CD4-positive, CD25-positive, alpha-beta regulatory T cell (primary cell): Measurements from ENCODE around the gene EBF4. TPM values are rescaled to one million over a fixed set of nuclear protein-coding genes. Genes with fewer than 3 reads are reported as not detected.

ENCODE experiments used
- ATAC-seq, 2 donors: fragments of 150-1000 bp; cut with Tn5 transposase; one replicate each; pipeline ENCODE4 v1.10.0; 2021; ENCODE audit warnings: low read depth in 2 of 2, moderate number of reproducible peaks in 2 of 2, moderate library complexity in 1 of 2
- DNase-seq, 3 donors: peaks; one replicate each; pipeline versions ENCODE4 v3.0.0 to v3.0.0-alpha.2; 2012 to 2022; ENCODE audit warnings: mixed read lengths in 1 of 3
- H3K27ac ChIP-seq: one replicate; pipeline ENCODE4 v1.7.0; 2013; ENCODE audit warnings: mild to moderate bottlenecking, low read length; ENCODE audit not compliant: insufficient read depth, poor library complexity, severe bottlenecking
- H3K27me3 ChIP-seq: one replicate; pipeline ENCODE4 v1.7.0; 2013; ENCODE audit warnings: low read length; ENCODE audit not compliant: control insufficient read depth, insufficient read depth
- H3K36me3 ChIP-seq: one replicate; pipeline ENCODE4 v1.7.0; 2013; ENCODE audit warnings: mild to moderate bottlenecking, low read length, moderate library complexity; ENCODE audit not compliant: control insufficient read depth, insufficient read depth
- H3K4me1 ChIP-seq: 2 replicates; pipeline ENCODE4 v1.7.0; 2013; ENCODE audit warnings: mild to moderate bottlenecking, low read length; ENCODE audit not compliant: insufficient read depth, control insufficient read depth, poor library complexity, severe bottlenecking
- H3K4me3 ChIP-seq: one replicate; pipeline ENCODE4 v1.7.0; 2013; ENCODE audit warnings: low read depth, mild to moderate bottlenecking, low read length, moderate library complexity
- H3K9me3 ChIP-seq, 2 experiments: 1 replicate in 1 of 2; 2 replicates in 1 of 2; pipeline ENCODE4 v1.7.0; 2013; ENCODE audit warnings: low read length in 2 of 2, mild to moderate bottlenecking in 1 of 2, moderate library complexity in 1 of 2; ENCODE audit not compliant: control insufficient read depth in 2 of 2
- H3K27ac Mint-ChIP-seq, 3 donors: one replicate each; pipeline ENCODE4 v1.8.0; 2020 to 2022; ENCODE audit warnings: mild to moderate bottlenecking in 3 of 3, mixed read lengths in 3 of 3, moderate library complexity in 2 of 3
- H3K27me3 Mint-ChIP-seq: one replicate; pipeline ENCODE4 v1.8.0; 2022; ENCODE audit warnings: mild to moderate bottlenecking, mixed read lengths
- H3K36me3 Mint-ChIP-seq: one replicate; pipeline ENCODE4 v1.8.0; 2020; ENCODE audit warnings: mixed read lengths
- H3K4me1 Mint-ChIP-seq, 4 donors: one replicate each; pipeline ENCODE4 v1.8.0; 2020 to 2022; ENCODE audit warnings: mixed read lengths in 4 of 4, mild to moderate bottlenecking in 1 of 4
- H3K4me3 Mint-ChIP-seq, 4 donors: one replicate each; pipeline ENCODE4 v1.8.0; 2020 to 2022; ENCODE audit warnings: mild to moderate bottlenecking in 4 of 4, mixed read lengths in 4 of 4, moderate library complexity in 3 of 4
- H3K9me3 Mint-ChIP-seq, 7 donors: one replicate each; pipeline ENCODE4 v1.8.0; 2020 to 2022; ENCODE audit warnings: mixed read lengths in 7 of 7, mild to moderate bottlenecking in 3 of 7, moderate library complexity in 2 of 7
- polyA plus RNA-seq, 4 donors: library from polyadenylated mRNA; unstranded; fragments of 300-500 nt; fragmentation: Illumina TruSeq; gene quantifications; one replicate each; pipeline ENCODE4 v1.2.3, GENCODE V29; 2021
- total RNA-seq: library from RNA; stranded (reverse); gene quantifications from one replicate; pipeline ENCODE4 v1.2.3, GENCODE V29; 2022

EBF4 gene
- total and polyA plus RNA-seq, 5 donors from 2014 or later = 0.36 to 1.8 (median 0.76) TPM; not detected in 2

DNA sequence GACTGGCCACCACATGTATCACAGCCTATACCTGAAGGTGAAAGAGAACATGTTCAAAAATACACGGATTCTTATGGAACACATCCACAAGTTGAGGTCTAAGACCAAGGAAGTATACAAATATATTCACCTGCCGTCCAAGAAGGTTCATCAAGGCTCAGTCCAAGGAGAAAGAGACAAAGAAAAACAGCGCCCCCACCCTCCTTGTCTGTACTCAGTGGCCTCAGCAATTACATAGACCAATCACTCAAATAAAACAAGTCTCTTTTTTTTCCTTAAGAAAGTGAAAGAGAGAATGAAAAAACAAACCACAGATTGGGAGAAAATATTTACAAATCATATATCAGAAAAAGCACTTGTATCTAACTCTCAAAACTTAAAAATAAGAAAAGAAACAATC is 88.4 kb downstream of the EBF4 start:
- no peaks in the 10 kb centered on the region for H3K9me3 ChIP-seq
- Mint-ChIP-seq H3K27ac (no peak overlapping the region), H3K4me1 (peaks cover 0 to 4% (median 0%) of the 10 kb centered on the region in 4 donors), H3K9me3 (peaks cover 0 to 4% (median 0%) of the 10 kb centered on the region in 7 donors), H3K27me3 (peaks cover 44% of the 10 kb centered on the region), H3K4me3 (no peak overlapping the region), H3K36me3 (no peaks in the 10 kb centered on the region)
- H3K36me3 ChIP-seq = no peaks in the 10 kb centered on the region
- H3K4me1 ChIP-seq = no peaks in the 10 kb centered on the region
- no peak overlapping the region for H3K27ac ChIP-seq
- ATAC-seq (no peak), DNase-seq (no peak)
- H3K4me3 ChIP-seq = no peak overlapping the region
- H3K27me3 ChIP-seq = peaks cover 5% of the 10 kb centered on the region

DNA sequence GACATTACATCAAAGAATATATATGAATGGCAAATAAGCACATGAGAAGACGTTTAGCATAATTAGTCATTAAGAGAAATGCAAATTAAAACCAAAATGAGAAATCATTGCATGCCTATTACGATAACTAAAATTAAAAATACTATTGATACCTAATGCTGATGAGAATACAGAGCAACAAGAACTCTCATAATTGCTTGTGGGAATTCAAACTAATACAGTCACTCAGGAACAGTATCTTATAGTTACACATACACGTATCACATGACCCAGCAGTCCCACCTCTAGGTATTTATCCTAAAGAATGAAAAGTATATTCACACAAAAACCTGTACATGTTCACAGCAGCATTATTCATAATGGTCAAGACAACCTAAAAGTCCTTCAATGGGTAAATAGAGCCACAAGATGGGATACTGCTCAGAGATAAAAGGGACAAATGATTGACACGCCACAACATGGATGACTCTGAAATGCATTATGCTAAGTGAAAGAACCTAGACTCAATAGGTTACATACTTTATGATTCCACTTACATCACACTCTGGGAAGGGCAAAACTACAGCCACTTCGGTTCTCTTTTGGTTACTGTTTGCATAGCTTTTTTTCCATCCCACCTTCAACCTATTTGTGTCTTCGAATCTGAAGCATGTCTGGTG is 91.5 kb downstream of the EBF4 start:
- no peak for ATAC-seq

DNA sequence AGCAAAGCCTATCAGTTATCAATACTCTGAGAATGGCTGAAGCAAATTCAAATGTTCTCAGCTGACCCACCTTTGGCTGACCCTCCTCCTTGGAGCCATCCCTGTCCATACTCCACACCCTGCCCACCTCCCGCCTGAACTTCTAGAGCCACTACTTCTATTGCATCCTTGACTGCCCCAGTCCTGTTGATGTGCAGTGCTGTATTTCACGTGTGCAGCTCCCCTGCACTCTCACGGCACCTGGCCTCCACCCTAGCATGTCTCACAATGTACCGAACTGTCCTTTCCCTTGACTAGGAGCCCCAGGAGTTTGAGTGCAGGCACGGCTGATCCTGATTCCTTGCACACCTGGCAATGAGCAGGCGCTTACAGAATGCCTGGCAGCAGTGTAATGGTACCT is 100.9 kb downstream of the EBF4 start:
- Histone ChIP-seq H3K4me3 (no peak overlapping the region), H3K36me3 (no peaks in the 10 kb centered on the region), H3K9me3 (no peaks in the 10 kb centered on the region), H3K27me3 (peaks cover 8% of the 10 kb centered on the region), H3K27ac (no peak overlapping the region), H3K4me1 (no peaks in the 10 kb centered on the region)
- Mint-ChIP-seq H3K4me3 (no peak overlapping the region), H3K27me3 (peaks cover 44% of the 10 kb centered on the region), H3K36me3 (no peaks in the 10 kb centered on the region), H3K27ac (peak overlapping the region in 1 of 3 donors; percentile 52), H3K4me1 (peaks cover 0 to 6% (median under 1%) of the 10 kb centered on the region in 4 donors), H3K9me3 (no peaks in the 10 kb centered on the region)
- DNase-seq = no peak
- ATAC-seq = no peak

More for the DNA sequence above, 91.5 kb downstream of the EBF4 start:
- H3K27ac Mint-ChIP-seq = no peak overlapping the region
- no peaks in the 10 kb centered on the region for H3K9me3 ChIP-seq
- H3K36me3 ChIP-seq = no peaks in the 10 kb centered on the region
- H3K4me3 ChIP-seq = no peak overlapping the region
- no peaks in the 10 kb centered on the region for H3K36me3 Mint-ChIP-seq
- no peak for DNase-seq
- peaks cover 5% of the 10 kb centered on the region for H3K27me3 ChIP-seq
- peaks cover 46% of the 10 kb centered on the region for H3K27me3 Mint-ChIP-seq
- no peaks in the 10 kb centered on the region for H3K4me1 ChIP-seq
- H3K4me1 Mint-ChIP-seq = peaks cover 0 to 4% (median 0%) of the 10 kb centered on the region in 4 donors
- H3K27ac ChIP-seq = no peak overlapping the region
- no peak overlapping the region for H3K4me3 Mint-ChIP-seq
- H3K9me3 Mint-ChIP-seq = peaks cover 0 to 6% (median 1%) of the 10 kb centered on the region in 7 donors

DNA sequence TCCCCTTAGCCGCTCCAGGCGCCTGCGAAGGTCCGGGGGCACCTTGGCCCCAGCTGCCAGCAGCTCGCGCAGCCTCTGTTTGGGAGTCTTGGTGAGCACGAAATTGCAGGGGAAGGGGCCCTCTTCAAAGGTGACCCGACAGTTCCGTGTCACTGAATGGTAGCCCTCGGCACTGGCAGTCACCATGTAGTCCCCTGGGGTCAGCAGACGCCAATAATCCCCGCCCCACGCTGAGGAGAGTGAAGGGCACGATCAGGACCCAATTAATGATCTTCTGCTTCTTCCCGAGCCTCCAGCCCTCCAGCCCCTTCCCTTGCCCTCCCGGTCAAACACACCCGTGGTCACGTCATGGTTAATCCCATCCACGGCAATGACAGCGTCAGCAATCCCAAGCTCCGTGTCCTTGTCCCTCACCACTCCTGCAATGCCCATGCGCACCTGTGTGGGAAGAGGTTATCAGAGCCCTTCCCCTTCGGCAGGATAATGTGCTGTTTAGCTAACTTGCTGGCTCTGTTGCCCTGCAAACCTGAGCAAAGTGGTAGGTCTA is 101.7 kb downstream of the EBF4 start:
- Histone ChIP-seq H3K9me3 (no peaks in the 10 kb centered on the region), H3K4me3 (no peak overlapping the region), H3K36me3 (no peaks in the 10 kb centered on the region), H3K27ac (no peak overlapping the region), H3K4me1 (peaks cover 2% of the 10 kb centered on the region), H3K27me3 (peaks cover 14% of the 10 kb centered on the region)
- Mint-ChIP-seq H3K27me3 (peaks cover 44% of the 10 kb centered on the region), H3K4me1 (peaks cover 0 to 12% (median under 1%) of the 10 kb centered on the region in 4 donors), H3K27ac (no peak overlapping the region), H3K9me3 (no peaks in the 10 kb centered on the region), H3K36me3 (no peaks in the 10 kb centered on the region), H3K4me3 (no peak overlapping the region)
- DNase-seq (no peak), ATAC-seq (no peak)

DNA sequence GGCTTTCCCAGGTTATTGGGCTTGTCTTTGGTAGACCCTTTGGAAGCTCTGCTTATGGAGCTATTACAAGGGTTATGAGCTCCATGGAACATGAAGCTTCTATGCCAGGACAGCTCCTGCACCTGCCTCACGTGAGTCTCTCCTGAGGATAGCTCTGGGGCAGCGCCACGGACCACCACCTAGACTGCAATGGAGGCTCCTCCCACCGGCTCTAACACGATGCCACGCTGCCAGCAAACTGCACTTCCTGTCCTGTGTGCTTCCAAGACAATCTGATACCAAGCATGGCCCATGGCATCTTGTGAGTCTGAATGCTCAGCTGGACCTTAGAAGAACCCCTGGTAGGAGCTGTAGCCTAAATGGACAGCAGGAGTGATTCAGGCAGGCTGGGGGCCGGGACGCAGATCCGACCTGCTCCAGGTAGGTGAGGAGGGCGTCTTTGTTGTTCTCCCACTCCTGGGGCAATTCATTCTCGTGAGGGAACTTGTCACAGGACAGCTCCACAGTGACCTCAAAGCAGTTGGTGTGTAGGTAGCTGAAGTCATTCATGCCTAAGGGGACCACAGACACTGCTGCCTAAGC is 102.4 kb downstream of the EBF4 start:
- peaks cover 0 to 3% (median 0%) of the 10 kb centered on the region in 7 donors for H3K9me3 Mint-ChIP-seq
- DNase-seq (no peak), ATAC-seq (no peak)
- H3K27ac Mint-ChIP-seq = no peak overlapping the region
- Histone ChIP-seq H3K36me3 (no peaks in the 10 kb centered on the region), H3K27me3 (peaks cover 14% of the 10 kb centered on the region), H3K27ac (no peak overlapping the region), H3K4me1 (peaks cover 9% of the 10 kb centered on the region), H3K4me3 (no peak overlapping the region), H3K9me3 (no peaks in the 10 kb centered on the region)
- H3K4me3 Mint-ChIP-seq = no peak overlapping the region
- H3K36me3 Mint-ChIP-seq = no peaks in the 10 kb centered on the region
- H3K4me1 Mint-ChIP-seq = peaks cover 0 to 19% (median 3%) of the 10 kb centered on the region in 4 donors
- H3K27me3 Mint-ChIP-seq = peaks cover 47% of the 10 kb centered on the region

DNA sequence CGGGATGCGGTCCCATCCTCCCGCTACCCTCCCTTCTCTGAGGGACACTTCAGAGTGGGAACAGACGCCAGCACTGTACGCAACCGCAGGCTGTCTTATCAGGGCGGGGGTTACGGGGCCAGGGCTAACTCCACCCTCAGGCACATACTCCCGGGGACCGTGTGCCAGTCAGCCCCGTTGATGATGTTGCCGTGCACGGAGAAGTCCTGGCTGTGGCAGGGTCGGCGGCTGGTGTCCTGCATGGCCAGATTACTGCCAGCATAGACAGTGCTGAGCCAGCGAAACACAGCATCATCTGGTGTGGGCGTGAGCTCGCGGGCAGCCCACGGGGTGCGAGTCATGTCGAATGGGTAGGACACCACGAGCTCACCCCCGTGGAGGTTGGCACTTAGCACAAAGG is 102.9 kb downstream of the EBF4 start:
- peaks cover 43% of the 10 kb centered on the region for H3K27me3 Mint-ChIP-seq
- H3K27ac ChIP-seq = no peak overlapping the region
- H3K4me3 ChIP-seq = no peak overlapping the region
- H3K4me1 ChIP-seq = peaks cover 11% of the 10 kb centered on the region
- no peaks in the 10 kb centered on the region for H3K36me3 Mint-ChIP-seq
- H3K4me1 Mint-ChIP-seq = peaks cover 0 to 22% (median 3%) of the 10 kb centered on the region in 4 donors
- H3K36me3 ChIP-seq = no peaks in the 10 kb centered on the region
- H3K27me3 ChIP-seq = peaks cover 14% of the 10 kb centered on the region
- ATAC-seq (no peak), DNase-seq (no peak)
- no peak overlapping the region for H3K27ac Mint-ChIP-seq
- peaks cover 0 to 3% (median 0%) of the 10 kb centered on the region in 7 donors for H3K9me3 Mint-ChIP-seq
- H3K9me3 ChIP-seq = no peaks in the 10 kb centered on the region
- H3K4me3 Mint-ChIP-seq = no peak overlapping the region

DNA sequence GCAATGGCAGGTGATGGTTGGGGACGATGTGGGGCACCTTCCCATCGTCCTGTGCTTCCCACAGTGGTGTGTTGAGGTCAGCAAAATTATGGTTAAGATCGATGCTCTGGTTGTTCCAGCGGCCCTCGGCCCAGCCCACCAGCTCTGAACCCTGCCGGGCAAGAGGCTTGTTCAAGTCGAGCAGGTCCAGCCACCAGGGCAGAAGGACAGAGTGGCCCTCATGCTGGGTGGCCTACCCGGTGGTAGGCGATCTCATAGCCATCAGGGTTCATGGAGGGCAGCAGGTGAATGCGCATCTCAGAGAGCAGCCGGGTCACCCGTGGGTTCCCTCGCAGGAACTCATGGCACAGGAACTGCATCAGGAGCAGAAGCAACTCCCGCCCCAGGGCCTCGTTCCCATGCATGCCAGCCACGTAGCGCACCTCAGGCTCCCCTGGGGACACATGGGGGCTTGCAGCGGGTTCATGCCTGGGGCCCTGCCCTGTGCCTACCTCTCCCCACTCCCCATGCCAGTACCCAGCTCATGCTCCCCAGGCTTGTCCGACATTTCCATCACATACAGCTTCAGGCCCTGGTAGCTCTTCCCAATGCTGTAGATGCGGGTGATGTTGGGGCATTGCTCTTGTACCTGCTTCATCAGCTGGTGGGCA is 103.6 kb downstream of the EBF4 start:
- DNase-seq = no peak
- peaks cover 0 to 3% (median 0%) of the 10 kb centered on the region in 7 donors for H3K9me3 Mint-ChIP-seq
- no peak for ATAC-seq
- Histone ChIP-seq H3K27ac (no peak overlapping the region), H3K36me3 (no peaks in the 10 kb centered on the region), H3K9me3 (no peaks in the 10 kb centered on the region), H3K4me3 (no peak overlapping the region), H3K4me1 (peaks cover 14% of the 10 kb centered on the region), H3K27me3 (peaks cover 18% of the 10 kb centered on the region)
- no peak overlapping the region for H3K27ac Mint-ChIP-seq
- no peak overlapping the region for H3K4me3 Mint-ChIP-seq
- H3K4me1 Mint-ChIP-seq = peaks cover 4 to 27% (median 8%) of the 10 kb centered on the region in 4 donors
- H3K36me3 Mint-ChIP-seq = peaks cover 2% of the 10 kb centered on the region
- H3K27me3 Mint-ChIP-seq = peaks cover 43% of the 10 kb centered on the region
